GM19025 (cell line): ENCODE measurements around the gene SULF2.

ENCODE experiments used
- ATAC-seq: cut with Tn5 transposase; IDR thresholded peaks from one replicate; pipeline ENCODE4 v1.9.1; 2021; ENCODE audit warnings: mild to moderate bottlenecking, low read depth, moderate library complexity; ENCODE audit not compliant: unreplicated experiment

The SULF2 gene

GRCh38 chr20:47620808-47621805 lies 164.2 kb downstream of the SULF2 start:
- ATAC-seq = no peak

DNA sequence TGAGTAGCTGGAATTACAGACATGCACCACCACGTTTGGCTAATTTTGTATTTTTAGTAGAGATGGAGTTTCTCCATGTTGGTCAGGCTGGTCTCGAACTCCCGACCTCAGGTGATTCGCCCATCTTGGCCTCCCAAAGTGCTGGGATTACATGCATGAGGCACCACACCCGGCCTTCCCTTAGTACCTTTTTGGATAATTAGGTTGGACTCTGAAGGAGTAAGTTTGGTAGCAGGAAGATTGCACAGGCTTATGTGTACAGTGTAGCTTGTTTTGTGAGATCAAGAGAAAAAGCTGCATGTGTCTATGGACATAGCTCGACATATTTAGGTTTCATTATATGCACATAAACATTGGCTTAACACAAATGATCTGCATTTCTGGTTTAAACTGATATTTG lies 166.8 kb downstream of the SULF2 start:
- ATAC-seq = no peak

- no peak for ATAC-seq
Measured at GRCh38 chr20:47614703-47615309, 170.5 kb downstream of the SULF2 start.

GRCh38 chr20:47612670-47613069 lies 172.6 kb downstream of the SULF2 start:
- ATAC-seq = no peak

- no peak for ATAC-seq
Measured at GRCh38 chr20:47611785-47612184, 173.5 kb downstream of the SULF2 start.

GRCh38 chr20:47610945-47611250 lies 174.4 kb downstream of the SULF2 start:
- no peak for ATAC-seq

DNA sequence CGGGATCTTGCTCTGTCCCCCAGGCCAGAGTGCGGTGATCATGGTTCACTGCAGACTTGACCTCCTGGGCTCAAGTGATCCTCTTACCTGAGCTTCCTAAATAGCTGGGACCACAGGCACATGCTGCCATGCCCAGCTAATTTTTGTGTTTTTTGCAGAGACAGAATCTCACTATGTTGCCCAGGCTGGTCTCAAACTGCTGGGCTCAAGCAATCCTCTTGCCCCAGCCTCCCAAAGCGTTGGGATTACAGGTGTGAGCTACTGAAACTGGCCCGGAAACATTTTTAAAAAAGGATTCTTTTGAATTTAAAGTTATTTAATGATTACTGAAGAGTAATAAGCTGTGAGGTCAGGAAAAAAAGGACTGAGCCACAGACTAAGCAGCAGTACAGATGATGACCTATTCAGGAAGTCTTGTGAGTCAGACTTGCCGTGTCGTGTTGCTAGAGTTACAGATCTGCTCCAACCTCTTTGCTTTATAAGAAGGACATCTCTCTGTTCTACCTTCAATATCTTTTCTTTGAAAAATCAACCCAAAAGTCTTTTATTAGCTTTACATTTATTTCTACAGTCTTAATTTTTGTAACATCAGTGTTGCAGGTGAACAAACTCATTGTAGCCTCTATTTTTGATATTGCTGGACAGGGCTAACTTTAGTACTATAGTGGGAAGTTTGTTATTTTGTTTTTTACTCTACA lies 174.9 kb downstream of the SULF2 start:
- peak; percentile 57 for ATAC-seq

DNA sequence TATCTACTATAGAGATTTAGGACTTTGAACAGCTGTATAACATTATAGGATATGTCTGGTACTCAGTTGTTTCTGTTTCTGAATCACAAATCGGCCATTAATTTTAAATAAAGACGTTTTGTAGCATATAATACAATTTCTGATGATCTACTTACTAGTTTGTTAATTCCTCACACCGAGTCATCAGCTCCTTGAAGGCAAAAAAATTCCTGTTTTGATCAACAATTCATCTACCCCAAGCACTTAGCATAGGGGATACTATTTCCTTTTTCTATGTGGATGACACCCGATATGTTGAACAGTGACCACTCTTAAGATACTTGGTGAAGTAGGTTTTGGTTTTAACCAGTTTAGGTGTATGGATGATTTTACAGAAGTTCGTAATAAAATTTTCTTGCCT lies 176.3 kb downstream of the SULF2 start:
- ATAC-seq = no peak
